K562 (cell line): Measurements from ENCODE around the gene TGFB1I1. TPM values are rescaled to one million over a fixed set of nuclear protein-coding genes. Genes with fewer than 3 reads are reported as not detected.

Experiments
- ATAC-seq: fragments of 200-7000 bp; cut with Tn5 transposase; 3 replicates; pipeline ENCODE4 v1.9.1; 2020; ENCODE audit warnings: moderate library complexity
- BruUV-seq: library from RNA; stranded (reverse); fragments of 400-500 nt; replicated peaks from 2 replicates; lab custom pipeline; 2021; lab: Mats Ljungman, UMichigan
- CTCF ChIA-PET: fragments of 300-600 bp; formaldehyde crosslinking; extraction: SDS; loops from one replicate; lab custom pipeline; 2021; ENCODE audit warnings: low intra/inter-chr PET ratio; lab: Yijun Ruan, JAX
- POLR2A ChIA-PET: fragments of 300-600, 350-650 bp; sonication (Branson Sonifier 250); formaldehyde crosslinking; extraction: SDS; loops from one replicate; lab custom pipeline; 2021; ENCODE audit warnings: antibody characterized with exemption, inconsistent platforms; lab: Yijun Ruan, JAX
- DNase-seq, 4 experiments: peaks; one replicate each; pipeline versions ENCODE4 v3.0.0 to v3.0.0-alpha.2; 2011 to 2018; ENCODE audit warnings: low spot score in 3 of 4, mixed read lengths in 3 of 4; ENCODE audit errors: extremely low read depth in 1 of 4
- FAIRE-seq: peaks from 2 replicates; lab custom pipeline; 2011; peaks lifted over from hg19 to GRCh38; lab: Jason Lieb, UNC
- H2AFZ ChIP-seq: 2 replicates; pipeline ENCODE4 v1.6.0; 2011; ENCODE audit warnings: low read depth, low read length, control low read depth, inconsistent platforms
- H3K27ac ChIP-seq: fragments of 200-600 bp; 3 replicates; pipeline ENCODE4 v1.8.0; 2011; ENCODE audit warnings: low read depth, mild to moderate bottlenecking, control low read depth, inconsistent platforms, low read length, moderate library complexity, mixed read lengths; ENCODE audit errors: extremely low read depth
- H3K27me3 ChIP-seq, 2 experiments: fragments of 300-600 bp in 1 of 2; 2 replicates in 1 of 2; 3 replicates in 1 of 2; pipeline versions ENCODE4 v1.6.0 to v1.8.0; 2011; ENCODE audit warnings: inconsistent platforms in 2 of 2, low read length in 2 of 2, mild to moderate bottlenecking in 1 of 2, mixed read lengths in 1 of 2, moderate library complexity in 1 of 2; ENCODE audit not compliant: control insufficient read depth in 2 of 2, insufficient read depth in 2 of 2
- H3K36me3 ChIP-seq: fragments of 300-600 bp; 3 replicates; pipeline ENCODE4 v1.8.0; 2011; ENCODE audit warnings: mild to moderate bottlenecking, low read length, inconsistent platforms; ENCODE audit not compliant: control insufficient read depth, insufficient read depth
- H3K4me1 ChIP-seq, 2 experiments: fragments of 200-600 bp in 1 of 2; replicated peaks in 1 of 2; 2 replicates in 1 of 2; 3 replicates in 1 of 2; pipeline versions ENCODE4 v1.5.1 to v1.8.0; 2011; ENCODE audit warnings: inconsistent platforms in 2 of 2, low read length in 2 of 2, mild to moderate bottlenecking in 1 of 2, mixed read lengths in 1 of 2, moderate library complexity in 1 of 2; ENCODE audit not compliant: control insufficient read depth in 2 of 2, insufficient read depth in 2 of 2
- H3K4me2 ChIP-seq: 2 replicates; pipeline ENCODE4 v1.6.1; 2011; ENCODE audit warnings: low read length, control low read depth, inconsistent platforms, mixed read lengths; ENCODE audit not compliant: insufficient read depth
- H3K4me3 ChIP-seq: fragments of 200-600 bp; sonication (generic), shearing (Covaris generic); 2 replicates; pipeline ENCODE4 v1.5.1; 2016; ENCODE audit warnings: control low read depth, inconsistent platforms
- H3K79me2 ChIP-seq: fragments of 200-600 bp; 3 replicates; pipeline ENCODE4 v1.8.0; 2011; ENCODE audit warnings: low read length, inconsistent platforms; ENCODE audit not compliant: control insufficient read depth, insufficient read depth
- H3K9ac ChIP-seq, 2 experiments: 2 replicates each; pipeline versions ENCODE4 v1.6.0 to v1.6.1; 2011; ENCODE audit warnings: low read depth in 2 of 2, low read length in 2 of 2, control low read depth in 1 of 2, inconsistent platforms in 1 of 2, mild to moderate bottlenecking in 1 of 2, mixed read lengths in 1 of 2; ENCODE audit not compliant: insufficient read depth in 1 of 2
- H3K9me1 ChIP-seq: one replicate; pipeline ENCODE4 v1.6.0; 2011; ENCODE audit warnings: inconsistent platforms, mild to moderate bottlenecking, low read length, moderate library complexity; ENCODE audit not compliant: control insufficient read depth, insufficient read depth
- H3K9me3 ChIP-seq: replicated peaks from 2 replicates; pipeline ENCODE4 v1.5.1; 2011; ENCODE audit warnings: low read depth, low read length, inconsistent platforms; ENCODE audit not compliant: control insufficient read depth, insufficient read depth
- H4K20me1 ChIP-seq: replicated peaks from 2 replicates; pipeline ENCODE4 v1.6.1; 2011; ENCODE audit warnings: low read length, inconsistent platforms, mixed read lengths; ENCODE audit not compliant: control insufficient read depth, insufficient read depth
- ASH1L ChIP-seq: fragments of 450-650 bp; IDR thresholded peaks from 2 replicates; pipeline ENCODE4 v1.6.1; 2018; ENCODE audit warnings: borderline replicate concordance, mild to moderate bottlenecking, low read depth; ENCODE audit not compliant: partially characterized antibody
- CHD1 ChIP-seq: fragments of 200-600 bp; sonication (generic); IDR thresholded peaks from one replicate; pipeline ENCODE4 v1.6.1; 2012; ENCODE audit warnings: mild to moderate bottlenecking, moderate library complexity, low read length, inconsistent platforms
- ELF2 ChIP-seq: fragments of 250-450 bp; sonication (Bioruptor Pico); IDR thresholded peaks from 2 replicates; pipeline ENCODE4 v1.5.0; 2021; ENCODE audit warnings: mild to moderate bottlenecking
- ELK3 ChIP-seq: fragments of 450-650 bp; formaldehyde crosslinking; IDR thresholded peaks from 2 replicates; pipeline ENCODE4 v1.4.0; 2020; ENCODE audit warnings: mild to moderate bottlenecking
- FOXK2 ChIP-seq, 2 experiments: fragments of 450-650 bp; IDR thresholded peaks in 1 of 2; conservative IDR thresholded peaks in 1 of 2; 2 replicates each; pipeline ENCODE4 v1.6.1; 2016; ENCODE audit warnings: low read depth in 2 of 2, mild to moderate bottlenecking in 1 of 2
- GTF2F1 ChIP-seq: IDR thresholded peaks from 2 replicates; pipeline ENCODE4 v1.6.1; 2011; ENCODE audit warnings: low read depth, low read length, improper control_type of control experiment
- HCFC1 ChIP-seq: IDR thresholded peaks from 2 replicates; pipeline ENCODE4 v1.6.1; 2012; ENCODE audit warnings: low read depth, low read length, improper control_type of control experiment
- HOMEZ ChIP-seq: fragments of 250-450 bp; sonication (Bioruptor Pico); IDR thresholded peaks from 2 replicates; pipeline ENCODE4 v1.4.0; 2020; ENCODE audit warnings: mild to moderate bottlenecking, moderate library complexity
- KLF6 ChIP-seq: fragments of 250-450 bp; sonication (Bioruptor Pico); IDR thresholded peaks from 2 replicates; pipeline ENCODE4 v1.4.0; 2020; ENCODE audit warnings: mild to moderate bottlenecking, moderate library complexity, borderline replicate concordance
- MYNN ChIP-seq, 2 experiments: sonication (generic); formaldehyde crosslinking in 1 of 2; IDR thresholded peaks; 2 replicates each; pipeline versions ENCODE4 v1.5.0 to v1.6.1; 2016 to 2020; ENCODE audit warnings: antibody characterized with exemption in 1 of 2, missing genetic modification reagents in 1 of 2
- POLR2G ChIP-seq: fragments of 200-400 bp; formaldehyde crosslinking; IDR thresholded peaks from 2 replicates; pipeline ENCODE4 v1.6.1; 2017; ENCODE audit warnings: low read depth, mild to moderate bottlenecking, antibody characterized with exemption, low read length, moderate library complexity
- RBM34 ChIP-seq: fragments of 200-400 bp; formaldehyde crosslinking; IDR thresholded peaks from 2 replicates; pipeline ENCODE4 v1.6.1; 2018; ENCODE audit warnings: low read length, borderline replicate concordance; ENCODE audit not compliant: insufficient read depth
- TBL1XR1 ChIP-seq, 2 experiments: IDR thresholded peaks; 2 replicates each; pipeline ENCODE4 v1.6.1; 2012; ENCODE audit warnings: improper control_type of control experiment in 2 of 2, low read length in 2 of 2, mild to moderate bottlenecking in 1 of 2
- TCF15 ChIP-seq: fragments of 250-450 bp; sonication (Bioruptor Pico); IDR thresholded peaks from 2 replicates; pipeline ENCODE4 v1.8.0; 2022; ENCODE audit warnings: moderate library complexity, mild to moderate bottlenecking, inconsistent platforms
- TRIM25 ChIP-seq: fragments of 450-650 bp; IDR thresholded peaks from 2 replicates; pipeline ENCODE4 v1.7.0; 2016; ENCODE audit warnings: borderline replicate concordance
- ZFX ChIP-seq: sonication (generic); formaldehyde crosslinking; IDR thresholded peaks from 2 replicates; pipeline ENCODE4 v1.8.0; 2022; ENCODE audit warnings: mild to moderate bottlenecking, missing genetic modification reagents, moderate library complexity
- ZNF408 ChIP-seq: fragments of 250-450 bp; sonication (Bioruptor Pico); IDR thresholded peaks from 2 replicates; pipeline ENCODE4 v1.4.0; 2020; ENCODE audit warnings: low read depth, mild to moderate bottlenecking, moderate library complexity
- ZNF551 ChIP-seq: fragments of 250-450 bp; sonication (Bioruptor Pico); IDR thresholded peaks from 2 replicates; pipeline ENCODE4 v1.5.0; 2021; ENCODE audit warnings: mild to moderate bottlenecking, moderate library complexity
- WGBS: fragments of 100-300 bp; shearing (Covaris generic); methylation state at CpG from one replicate; pipeline ENCODE4 v1.1.6; 2016; ENCODE audit warnings: low coverage, mixed read lengths; ENCODE audit not compliant: insufficient coverage; ENCODE audit errors: missing lambda C conversion rate; 5-methylcytosine and 5-hydroxymethylcytosine counted together
- in situ Hi-C: fragments of 300-500 bp; cut with MboI; formaldehyde crosslinking; loops from 4 replicates; pipeline ENCODE4 v1.15.0; 2018; ENCODE audit warnings: inconsistent platforms, mixed read lengths
- intact Hi-C: fragments of 100-400 bp; cut with micrococcal nuclease; formaldehyde crosslinking; loops from 2 replicates; pipeline ENCODE4 v1.14.2; 2022
- polyA plus RNA-seq, 8 experiments: library from polyadenylated mRNA; depleted of rRNA in 4 of 8; stranded (reverse) in 5 of 8; unstranded in 3 of 8; fragments of >200 nt; fragmentation: Nextera tagmentation in 2 of 8; fragmentation: Illumina TruSeq in 1 of 8; extraction: Ambion mirVana in 2 of 8; extraction: Trizol in 1 of 8; gene quantifications; 2 replicates each; pipeline versions ENCODE4 v1.2.1 to v1.2.3, GENCODE V29; 2011 to 2014; ENCODE audit warnings: inconsistent platforms in 1 of 8, missing spikeins in 1 of 8
- total RNA-seq, 7 experiments: library from RNA; depleted of rRNA in 6 of 7; stranded (reverse); fragments of >200 nt in 6 of 7; fragmentation: Illumina TruSeq in 2 of 7; extraction: Trizol in 2 of 7; gene quantifications; 2 replicates each; pipeline versions ENCODE4 v1.2.1 to v1.2.3, GENCODE V29; 2011 to 2021; ENCODE audit warnings: low replicate concordance in 1 of 7

TGFB1I1 gene
- total and polyA plus RNA-seq, 9 of the 15 experiments (the other 6 are each of a cell fraction or from before 2014, with no cell fraction given), result 0.04 to 0.91 (median 0.19) TPM

- ATAC-seq, result no peak
- BruUV-seq, result no TSS peak
- WGBS, result 55% methylated on average over 4 of the region's 4 CpGs
- no peak overlapping the region for H3K4me2 ChIP-seq
- H3K79me2 ChIP-seq, result no peaks in the 10 kb centered on the region
- no peak overlapping the region for H3K4me3 ChIP-seq
- H3K9me1 ChIP-seq, result no peaks in the 10 kb centered on the region
- H3K9me3 ChIP-seq, result no peaks in the 10 kb centered on the region
- no peak for FAIRE-seq
- H3K27me3 ChIP-seq, result no peaks in the 10 kb centered on the region
- intact Hi-C loops (no loop called here), in situ Hi-C loops (no loop called here)
- no peak overlapping the region for H2AFZ ChIP-seq
- CTCF ChIA-PET, result no interaction called here
- no peak for DNase-seq
- peaks cover 0 to 11% of the 10 kb centered on the region in 2 experiments; a peak in 2 of 5 replicates for H3K4me1 ChIP-seq
- POLR2A ChIA-PET, result no interaction called here
- no peak overlapping the region for H3K27ac ChIP-seq
- no peaks in the 10 kb centered on the region for H4K20me1 ChIP-seq
- no peaks in the 10 kb centered on the region for H3K36me3 ChIP-seq
- H3K9ac ChIP-seq, result no peak overlapping the region
- TF ChIP-seq GTF2F1, result no peak
- no peak for TF ChIP-seq TRIM25
- no peak for TF ChIP-seq ASH1L
- TF ChIP-seq CHD1, result no peak
- TF ChIP-seq KLF6 (CRISPR knock-in tag), result no peak
- no peak for TF ChIP-seq TCF15 (CRISPR knock-in tag)
- no peak for TF ChIP-seq ZNF551 (CRISPR knock-in tag)
- TF ChIP-seq FOXK2 (conservative IDR thresholded peaks at IDR 0.05 in 1 of 2, IDR thresholded peaks at IDR 0.05 in 1 of 2; ENCODE audit: low read depth in 2 of 2), result no peak
- TF ChIP-seq HOMEZ (CRISPR knock-in tag), result no peak
- no peak for TF ChIP-seq ZNF408 (CRISPR knock-in tag)
- no peak for TF ChIP-seq HCFC1
- no peak for TF ChIP-seq ELF2 (CRISPR knock-in tag)
- TF ChIP-seq ZFX (CRISPR knock-in tag), result no peak
- no peak for TF ChIP-seq RBM34
- TF ChIP-seq ELK3 (CRISPR knock-in tag), result no peak
- no peak for TF ChIP-seq POLR2G
- no peak for TF ChIP-seq MYNN (IDR thresholded peaks at IDR 0.05)
- no peak for TF ChIP-seq MYNN (CRISPR knock-in tag; IDR thresholded peaks at IDR 0.05)
- TF ChIP-seq TBL1XR1 (IDR thresholded peaks at IDR 0.05; ENCODE audit: low read length in 2 of 2), result no peak
Observed at GRCh38 chr16:31517800-31518402, 45.9 kb downstream of the TGFB1I1 start.
